Prostate gland (tissue), 2 donors: ENCODE results near the gene AIFM1. TPM values are rescaled to one million over a fixed set of nuclear protein-coding genes. Genes with fewer than 3 reads are reported as not detected.

Experiments used
- DNase-seq: peaks from one replicate; pipeline ENCODE4 v3.0.0-alpha.2; 2019; ENCODE audit warnings: low spot score
- H3K27ac ChIP-seq, 2 donors: fragments of 200-600 bp; sonication (generic); 2 replicates each; pipeline ENCODE4 v1.5.1; 2017 to 2019
- H3K27me3 ChIP-seq: fragments of 200-600 bp; sonication (generic); replicated peaks from 2 replicates; pipeline ENCODE4 v1.5.1; 2019; ENCODE audit not compliant: insufficient read depth
- H3K36me3 ChIP-seq, 2 donors: fragments of 200-600 bp; sonication (generic); 1 replicate in 1 of 2; 2 replicates in 1 of 2; pipeline versions ENCODE4 v1.5.1 to v1.8.1; 2017 to 2019
- H3K4me1 ChIP-seq: fragments of 200-600 bp; sonication (generic); replicated peaks from 2 replicates; pipeline ENCODE4 v1.5.1; 2019
- H3K4me3 ChIP-seq, 2 donors: fragments of 200-600 bp; sonication (generic); 2 replicates each; pipeline ENCODE4 v1.5.1; 2017 to 2019
- H3K9me3 ChIP-seq: fragments of 200-600 bp; sonication (generic); 2 replicates; pipeline ENCODE4 v1.5.1; 2017
- CTCF ChIP-seq, 4 experiments: fragments of 200-600 bp in 2 of 4; fragments of 450-650 bp in 2 of 4; sonication (generic) in 2 of 4; IDR thresholded peaks; 1 replicate in 3 of 4; 2 replicates in 1 of 4; pipeline ENCODE4 v1.5.1; 2016 to 2019; ENCODE audit warnings: antibody characterized with exemption in 4 of 4, mild to moderate bottlenecking in 2 of 4, moderate library complexity in 2 of 4
- POLR2A ChIP-seq: fragments of 450-650 bp; IDR thresholded peaks from one replicate; pipeline ENCODE4 v1.6.1; 2016; ENCODE audit warnings: antibody characterized with exemption, mild to moderate bottlenecking
- POLR2AphosphoS5 ChIP-seq: sonication (generic); formaldehyde crosslinking; IDR thresholded peaks from one replicate; pipeline ENCODE4 v1.6.1; 2017; ENCODE audit warnings: antibody characterized with exemption
- WGBS: methylation state at CpG from one replicate; pipeline ENCODE4 v1.1.5; 2018; 5-methylcytosine and 5-hydroxymethylcytosine counted together
- intact Hi-C: fragments of 100-400 bp; cut with DNase I; formaldehyde crosslinking; loops from one replicate; pipeline ENCODE4 v1.14.2; 2022
- total RNA-seq, 2 donors: library from RNA; depleted of rRNA; stranded (reverse); fragments of >200 nt; gene quantifications; one replicate each; pipeline ENCODE4 v1.1.0, GENCODE V29; 2016

Gene AIFM1
- total RNA-seq, 2 donors from 2014 or later: 21.8 to 32.2 TPM

- DNase-seq: no peak
- H3K4me1 ChIP-seq: no peaks in the 10 kb centered on the region
- H3K4me3 ChIP-seq: no peak overlapping the region
- no peaks in the 10 kb centered on the region for H3K9me3 ChIP-seq
- no peak overlapping the region for H3K27ac ChIP-seq
- intact Hi-C loops: no loop called here
- no peak for TF ChIP-seq POLR2AphosphoS5
- TF ChIP-seq POLR2A: no peak
- no peak for TF ChIP-seq CTCF (IDR thresholded peaks at IDR 0.05)
- H3K27me3 ChIP-seq: no peaks in the 10 kb centered on the region
- no peaks in the 10 kb centered on the region for H3K36me3 ChIP-seq
- 70% methylated on average over 2 of the region's 2 CpGs for WGBS
These were observed 10.1 kb downstream of the AIFM1 start for GRCh38 chrX:130155564-130155963.

- WGBS: 67% methylated on average over 5 of the region's 5 CpGs
- intact Hi-C loops: no loop called here
- no peaks in the 10 kb centered on the region for H3K9me3 ChIP-seq
- DNase-seq: no peak
- H3K4me3 ChIP-seq: no peak overlapping the region
- H3K27me3 ChIP-seq: no peaks in the 10 kb centered on the region
- no peaks in the 10 kb centered on the region for H3K36me3 ChIP-seq
- no peaks in the 10 kb centered on the region for H3K4me1 ChIP-seq
- H3K27ac ChIP-seq: no peak overlapping the region
- TF ChIP-seq CTCF (IDR thresholded peaks at IDR 0.05) (no peak), POLR2A (no peak), POLR2AphosphoS5 (no peak)
These were observed 18.0 kb downstream of the AIFM1 start for GRCh38 chrX:130147631-130148030.

GRCh38 chrX:130145123-130145522 lies 20.5 kb downstream of the AIFM1 start:
- 92% methylated on average over 4 of the region's 4 CpGs for WGBS
- H3K27me3 ChIP-seq: no peaks in the 10 kb centered on the region
- no peaks in the 10 kb centered on the region for H3K36me3 ChIP-seq
- no peaks in the 10 kb centered on the region for H3K4me1 ChIP-seq
- no peak overlapping the region for H3K4me3 ChIP-seq
- intact Hi-C loops: no loop called here
- no peak for TF ChIP-seq POLR2A
- no peak for TF ChIP-seq POLR2AphosphoS5
- TF ChIP-seq CTCF (IDR thresholded peaks at IDR 0.05): no peak
- no peak for DNase-seq
- no peaks in the 10 kb centered on the region for H3K9me3 ChIP-seq
- no peak overlapping the region for H3K27ac ChIP-seq

GRCh38 chrX:130144509-130144908 lies 21.1 kb downstream of the AIFM1 start:
- H3K36me3 ChIP-seq: no peaks in the 10 kb centered on the region
- no peak for TF ChIP-seq POLR2AphosphoS5
- no peak for TF ChIP-seq CTCF (IDR thresholded peaks at IDR 0.05)
- no peak for TF ChIP-seq POLR2A
- H3K27me3 ChIP-seq: no peaks in the 10 kb centered on the region
- WGBS: 75% methylated on average over 3 of the region's 3 CpGs
- H3K9me3 ChIP-seq: no peaks in the 10 kb centered on the region
- intact Hi-C loops: no loop called here
- no peak for DNase-seq
- H3K4me1 ChIP-seq: no peaks in the 10 kb centered on the region
- H3K4me3 ChIP-seq: no peak overlapping the region
- no peak overlapping the region for H3K27ac ChIP-seq

GRCh38 chrX:130139474-130140201 lies 26.0 kb downstream of the AIFM1 start:
- intact Hi-C loops: no loop called here
- H3K36me3 ChIP-seq: no peaks in the 10 kb centered on the region
- H3K4me3 ChIP-seq: no peak overlapping the region
- H3K27ac ChIP-seq: no peak overlapping the region
- no peaks in the 10 kb centered on the region for H3K27me3 ChIP-seq
- no peak for DNase-seq
- WGBS: 58% methylated on average over 3 of the region's 3 CpGs
- H3K4me1 ChIP-seq: no peaks in the 10 kb centered on the region
- H3K9me3 ChIP-seq: no peaks in the 10 kb centered on the region
- TF ChIP-seq POLR2A (no peak), POLR2AphosphoS5 (no peak), CTCF (IDR thresholded peaks at IDR 0.05) (no peak)
